Prostate gland (tissue), 2 donors: ENCODE measurements around the gene NUP50.

ENCODE experiments used
- POLR2A ChIP-seq: fragments of 450-650 bp; IDR thresholded peaks from one replicate; pipeline ENCODE4 v1.6.1; 2016; ENCODE audit warnings: antibody characterized with exemption, mild to moderate bottlenecking
- TF ChIP-seq, protein P1 (sequence below), 4 experiments: fragments of 200-600 bp in 2 of 4; fragments of 450-650 bp in 2 of 4; sonication (generic) in 2 of 4; IDR thresholded peaks; 1 replicate in 3 of 4; 2 replicates in 1 of 4; pipeline ENCODE4 v1.5.1; 2016 to 2019; ENCODE audit warnings: antibody characterized with exemption in 4 of 4, mild to moderate bottlenecking in 2 of 4, moderate library complexity in 2 of 4

- TF ChIP-seq, protein P1, sequence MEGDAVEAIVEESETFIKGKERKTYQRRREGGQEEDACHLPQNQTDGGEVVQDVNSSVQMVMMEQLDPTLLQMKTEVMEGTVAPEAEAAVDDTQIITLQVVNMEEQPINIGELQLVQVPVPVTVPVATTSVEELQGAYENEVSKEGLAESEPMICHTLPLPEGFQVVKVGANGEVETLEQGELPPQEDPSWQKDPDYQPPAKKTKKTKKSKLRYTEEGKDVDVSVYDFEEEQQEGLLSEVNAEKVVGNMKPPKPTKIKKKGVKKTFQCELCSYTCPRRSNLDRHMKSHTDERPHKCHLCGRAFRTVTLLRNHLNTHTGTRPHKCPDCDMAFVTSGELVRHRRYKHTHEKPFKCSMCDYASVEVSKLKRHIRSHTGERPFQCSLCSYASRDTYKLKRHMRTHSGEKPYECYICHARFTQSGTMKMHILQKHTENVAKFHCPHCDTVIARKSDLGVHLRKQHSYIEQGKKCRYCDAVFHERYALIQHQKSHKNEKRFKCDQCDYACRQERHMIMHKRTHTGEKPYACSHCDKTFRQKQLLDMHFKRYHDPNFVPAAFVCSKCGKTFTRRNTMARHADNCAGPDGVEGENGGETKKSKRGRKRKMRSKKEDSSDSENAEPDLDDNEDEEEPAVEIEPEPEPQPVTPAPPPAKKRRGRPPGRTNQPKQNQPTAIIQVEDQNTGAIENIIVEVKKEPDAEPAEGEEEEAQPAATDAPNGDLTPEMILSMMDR (IDR thresholded peaks at IDR 0.05): no peak
- TF ChIP-seq POLR2A: no peak
These were observed 42.5 kb downstream of the NUP50 start for GRCh38 chr22:45206233-45206632.
